Loucy (cell line): ENCODE results near the gene KSR1.
"Not testable (repeated sequence)": the region's sequence is repeated elsewhere in the genome, so short reads cannot be mapped to it uniquely, and the experiment has no call there.

Experiments used
- H2AFZ ChIP-seq: fragments of 200-600 bp; sonication (generic); 2 replicates; pipeline ENCODE4 v1.6.0; 2016; ENCODE audit warnings: antibody characterized with exemption, mild to moderate bottlenecking, low read length, moderate library complexity
- H3F3A ChIP-seq: fragments of 200-600 bp; 2 replicates; pipeline ENCODE4 v1.6.0; 2016; ENCODE audit warnings: antibody characterized with exemption, low read depth, mild to moderate bottlenecking
- H3K27me3 ChIP-seq: fragments of 200-600 bp; sonication (generic); 2 replicates; pipeline ENCODE4 v1.6.1; 2014; ENCODE audit warnings: low read length, mild to moderate bottlenecking; ENCODE audit not compliant: insufficient read depth, poor library complexity, severe bottlenecking
- H3K36me3 ChIP-seq: fragments of 200-600 bp; sonication (generic); 2 replicates; pipeline ENCODE4 v1.6.1; 2016; ENCODE audit warnings: low read length; ENCODE audit not compliant: insufficient read depth
- H3K4me1 ChIP-seq: fragments of 200-600 bp; sonication (generic); 2 replicates; pipeline ENCODE4 v1.5.1; 2014; ENCODE audit warnings: low read length, mild to moderate bottlenecking; ENCODE audit not compliant: insufficient read depth, poor library complexity, severe bottlenecking
- H3K4me2 ChIP-seq: fragments of 200-600 bp; sonication (generic); 2 replicates; pipeline ENCODE4 v1.6.0; 2014; ENCODE audit warnings: antibody characterized with exemption, low read length, low read depth, mild to moderate bottlenecking; ENCODE audit not compliant: poor library complexity, severe bottlenecking
- H3K4me3 ChIP-seq: fragments of 200-600 bp; sonication (generic); 2 replicates; pipeline ENCODE4 v1.5.1; 2014; ENCODE audit warnings: low read length, mild to moderate bottlenecking, mixed read lengths; ENCODE audit not compliant: poor library complexity, severe bottlenecking
- H3K79me2 ChIP-seq: fragments of 200-600 bp; sonication (generic); 2 replicates; pipeline ENCODE4 v1.6.1; 2014; ENCODE audit warnings: low read length; ENCODE audit not compliant: insufficient read depth
- H3K9ac ChIP-seq: fragments of 200-600 bp; sonication (generic); 2 replicates; pipeline ENCODE4 v1.6.0; 2014; ENCODE audit warnings: mild to moderate bottlenecking, low read depth, low read length, moderate library complexity; ENCODE audit not compliant: poor library complexity, severe bottlenecking
- H3K9me2 ChIP-seq: fragments of 200-600 bp; sonication (generic); replicated peaks from 2 replicates; pipeline ENCODE4 v1.6.1; 2016; ENCODE audit warnings: low read depth, low read length, mixed read lengths
- H3K9me3 ChIP-seq: fragments of 200-600 bp; sonication (generic); 2 replicates; pipeline ENCODE4 v1.6.1; 2014; ENCODE audit warnings: mild to moderate bottlenecking, antibody characterized with exemption, low read length, low read depth; ENCODE audit not compliant: insufficient read depth
- H4K20me1 ChIP-seq: fragments of 200-600 bp; sonication (generic); 2 replicates; pipeline ENCODE4 v1.6.0; 2014; ENCODE audit warnings: antibody characterized with exemption, low read length, mild to moderate bottlenecking; ENCODE audit not compliant: insufficient read depth, poor library complexity, severe bottlenecking
- EZH2phosphoT487 ChIP-seq: fragments of 200-600 bp; IDR thresholded peaks from 2 replicates; pipeline ENCODE4 v1.6.1; 2018; ENCODE audit warnings: antibody characterized with exemption, mild to moderate bottlenecking, moderate library complexity, borderline replicate concordance
- TF ChIP-seq, protein P1 (sequence below): fragments of 200-600 bp; sonication (generic); conservative IDR thresholded peaks from 2 replicates; pipeline ENCODE4 v1.5.1; 2014; ENCODE audit warnings: mild to moderate bottlenecking, antibody characterized with exemption, low read length

KSR1 gene

DNA sequence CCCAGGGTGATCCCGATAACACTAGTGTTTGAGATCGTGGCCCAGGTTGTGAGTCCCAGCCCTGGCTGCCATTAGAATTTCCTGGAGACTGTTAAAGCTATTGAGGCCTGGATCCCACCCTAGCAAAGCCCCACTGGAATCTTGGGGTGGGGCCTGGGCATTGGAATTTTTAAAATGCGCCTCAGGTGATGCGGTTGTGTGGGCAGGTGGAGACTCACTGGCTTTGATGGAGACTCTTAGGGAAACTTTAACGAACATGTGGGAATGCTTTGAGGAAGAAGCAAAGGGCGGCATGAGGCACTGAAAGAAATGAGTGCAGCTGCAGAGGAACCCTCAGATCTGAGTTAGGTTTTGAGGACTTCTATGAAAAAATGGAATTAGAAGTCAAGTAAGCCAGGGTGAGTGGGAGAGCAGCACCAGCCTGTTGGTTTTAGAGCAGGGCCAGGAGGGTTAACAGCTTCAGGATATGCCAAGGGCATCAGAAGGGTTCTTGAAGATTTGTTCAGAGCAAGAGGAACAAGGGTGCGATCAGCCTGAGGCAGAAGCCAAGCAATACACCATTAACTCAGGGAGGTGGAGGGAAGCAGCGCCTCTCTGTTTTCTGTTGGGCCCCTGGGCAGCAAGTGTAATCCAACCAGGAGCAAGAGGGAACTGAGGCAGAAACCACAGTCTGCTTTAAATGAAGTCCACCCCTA is 42.5 kb downstream of the KSR1 start:
- H3F3A ChIP-seq: no peaks in the 10 kb centered on the region
- no peaks in the 10 kb centered on the region for H3K9me2 ChIP-seq
- TF ChIP-seq, protein P1, sequence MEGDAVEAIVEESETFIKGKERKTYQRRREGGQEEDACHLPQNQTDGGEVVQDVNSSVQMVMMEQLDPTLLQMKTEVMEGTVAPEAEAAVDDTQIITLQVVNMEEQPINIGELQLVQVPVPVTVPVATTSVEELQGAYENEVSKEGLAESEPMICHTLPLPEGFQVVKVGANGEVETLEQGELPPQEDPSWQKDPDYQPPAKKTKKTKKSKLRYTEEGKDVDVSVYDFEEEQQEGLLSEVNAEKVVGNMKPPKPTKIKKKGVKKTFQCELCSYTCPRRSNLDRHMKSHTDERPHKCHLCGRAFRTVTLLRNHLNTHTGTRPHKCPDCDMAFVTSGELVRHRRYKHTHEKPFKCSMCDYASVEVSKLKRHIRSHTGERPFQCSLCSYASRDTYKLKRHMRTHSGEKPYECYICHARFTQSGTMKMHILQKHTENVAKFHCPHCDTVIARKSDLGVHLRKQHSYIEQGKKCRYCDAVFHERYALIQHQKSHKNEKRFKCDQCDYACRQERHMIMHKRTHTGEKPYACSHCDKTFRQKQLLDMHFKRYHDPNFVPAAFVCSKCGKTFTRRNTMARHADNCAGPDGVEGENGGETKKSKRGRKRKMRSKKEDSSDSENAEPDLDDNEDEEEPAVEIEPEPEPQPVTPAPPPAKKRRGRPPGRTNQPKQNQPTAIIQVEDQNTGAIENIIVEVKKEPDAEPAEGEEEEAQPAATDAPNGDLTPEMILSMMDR: no peak
- no peak for TF ChIP-seq EZH2phosphoT487
- no peak overlapping the region for H3K4me2 ChIP-seq
- H4K20me1 ChIP-seq: no peaks in the 10 kb centered on the region
- peaks cover 48% of the 10 kb centered on the region; the same call in 1 of the 2 replicates for H3K79me2 ChIP-seq
- H3K9ac ChIP-seq: no peak overlapping the region
- H3K4me1 ChIP-seq: peaks cover 8% of the 10 kb centered on the region
- H3K36me3 ChIP-seq: no peaks in the 10 kb centered on the region; the same call in 1 of the 2 replicates
- H3K4me3 ChIP-seq: no peak overlapping the region
- no peak overlapping the region for H2AFZ ChIP-seq
- H3K27me3 ChIP-seq: no peaks in the 10 kb centered on the region
- peaks cover 9% of the 10 kb centered on the region; the same call in 1 of the 2 replicates for H3K9me3 ChIP-seq

DNA sequence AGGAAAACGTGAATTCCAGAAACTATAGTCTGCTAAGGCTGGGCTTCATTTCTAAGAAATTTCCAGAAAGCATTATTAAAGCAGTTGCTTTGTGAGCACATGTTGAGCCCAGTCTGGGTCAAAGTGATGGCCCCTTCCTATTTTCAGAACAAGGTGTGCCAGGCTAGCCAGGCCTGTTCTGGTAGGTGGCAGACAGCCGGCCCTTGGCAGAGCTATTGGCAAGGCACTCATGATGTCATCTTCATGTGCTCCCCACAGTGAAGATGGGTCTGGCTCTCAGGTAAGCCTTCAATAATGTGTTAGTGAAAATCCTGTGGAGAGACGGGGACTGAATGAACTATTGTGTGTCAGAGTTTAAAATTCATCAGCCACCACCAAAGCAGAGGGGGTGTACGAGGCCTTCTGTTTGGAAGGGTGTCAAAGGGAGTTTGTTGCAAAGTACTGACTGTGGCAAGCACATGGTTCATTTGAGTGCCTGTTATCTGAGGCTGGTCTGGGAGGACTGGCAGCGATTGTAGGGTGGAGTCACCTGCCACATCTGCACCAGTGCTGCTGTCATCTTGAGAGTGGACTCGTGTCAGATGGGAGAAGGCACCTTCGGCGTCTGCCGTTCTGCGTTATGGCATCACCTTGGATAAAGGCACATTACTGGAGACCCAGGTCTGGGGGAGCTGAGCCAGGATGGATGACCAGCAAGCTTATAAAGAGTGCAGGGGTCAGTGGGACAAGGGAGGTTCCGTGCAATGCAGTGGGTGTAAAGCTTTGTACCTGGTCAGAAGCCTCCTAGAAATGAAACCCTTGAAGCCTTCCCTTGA is 43.4 kb downstream of the KSR1 start:
- Histone ChIP-seq H3K27me3 (no peaks in the 10 kb centered on the region), H3K4me3 (no peak overlapping the region), H4K20me1 (no peaks in the 10 kb centered on the region), H2AFZ (no peak overlapping the region), H3F3A (no peaks in the 10 kb centered on the region), H3K36me3 (no peaks in the 10 kb centered on the region; the same call in 1 of the 2 replicates), H3K79me2 (peaks cover 49% of the 10 kb centered on the region; the same call in 1 of the 2 replicates), H3K9me2 (no peaks in the 10 kb centered on the region), H3K9me3 (peaks cover 9% of the 10 kb centered on the region; the same call in 1 of the 2 replicates), H3K9ac (no peak overlapping the region), H3K4me1 (no peaks in the 10 kb centered on the region), H3K4me2 (no peak overlapping the region)
- TF ChIP-seq EZH2phosphoT487: no peak
- TF ChIP-seq, protein P1: no peak

GRCh38 chr17:27501338-27501737 is 45.1 kb downstream of the KSR1 start:
- H3K4me1 ChIP-seq: peaks cover 13% of the 10 kb centered on the region
- not testable (repeated sequence) for H3K9ac ChIP-seq, H3K9me2 ChIP-seq, H3K4me3 ChIP-seq, H4K20me1 ChIP-seq, H3K9me3 ChIP-seq, H3K4me2 ChIP-seq, H3F3A ChIP-seq, H2AFZ ChIP-seq, H3K36me3 ChIP-seq, H3K27me3 ChIP-seq
- H3K79me2 ChIP-seq: peaks cover 47% of the 10 kb centered on the region; the same call in 1 of the 2 replicates
